SK-N-SH (cell line): ENCODE results near the gene SDR42E1.

Source experiments
- GABPA ChIP-seq: IDR thresholded peaks from 2 replicates; pipeline ENCODE4 v1.4.0; 2012; ENCODE audit warnings: low read depth, mild to moderate bottlenecking
- NRF1 ChIP-seq: IDR thresholded peaks from 2 replicates; pipeline ENCODE4 v1.6.1; 2012; ENCODE audit warnings: low read depth, mild to moderate bottlenecking, low read length
- POLR2AphosphoS5 ChIP-seq: IDR thresholded peaks from 2 replicates; pipeline ENCODE4 v1.6.1; 2012; ENCODE audit warnings: low read depth, low read length
- TAF1 ChIP-seq: IDR thresholded peaks from 2 replicates; pipeline ENCODE4 v1.6.1; 2012; ENCODE audit warnings: low read depth, mild to moderate bottlenecking, low read length, moderate library complexity, borderline replicate concordance
- TCF12 ChIP-seq: IDR thresholded peaks from 2 replicates; pipeline ENCODE4 v1.4.0; 2012

GRCh38 chr16:82059983-82060421, 48.7 kb upstream of the SDR42E1 start:
- TF ChIP-seq POLR2AphosphoS5 = no peak
- no peak for TF ChIP-seq NRF1
- no peak for TF ChIP-seq TCF12
- no peak for TF ChIP-seq TAF1
- no peak for TF ChIP-seq GABPA
